H7 (cell line): ENCODE measurements around the gene SIT1. TPM values are rescaled to one million over a fixed set of nuclear protein-coding genes. Genes with fewer than 3 reads are reported as not detected.

Experiments used
- DNase-seq: peaks from one replicate; pipeline ENCODE4 v3.0.0; 2012
- H3K27me3 ChIP-seq: 2 replicates; pipeline ENCODE4 v1.6.0; 2011; ENCODE audit warnings: mild to moderate bottlenecking, low read length; ENCODE audit not compliant: control insufficient read depth, insufficient read depth
- H3K36me3 ChIP-seq: replicated peaks from 2 replicates; pipeline ENCODE4 v1.5.1; 2011; ENCODE audit warnings: low read length; ENCODE audit not compliant: control insufficient read depth, insufficient read depth
- H3K4me3 ChIP-seq: 2 replicates; pipeline ENCODE4 v1.5.1; 2011; ENCODE audit warnings: low read depth, mild to moderate bottlenecking, control low read depth, low read length, moderate library complexity; ENCODE audit not compliant: insufficient read depth
- total RNA-seq: library from RNA; depleted of rRNA; stranded (reverse); fragments of >200 nt; shearing (Covaris generic); gene quantifications from 2 replicates; pipeline ENCODE4 v1.2.3, GENCODE V29; 2014

SIT1 gene
- total RNA-seq, 1 experiment from 2014 or later, result 0.69 TPM

DNA sequence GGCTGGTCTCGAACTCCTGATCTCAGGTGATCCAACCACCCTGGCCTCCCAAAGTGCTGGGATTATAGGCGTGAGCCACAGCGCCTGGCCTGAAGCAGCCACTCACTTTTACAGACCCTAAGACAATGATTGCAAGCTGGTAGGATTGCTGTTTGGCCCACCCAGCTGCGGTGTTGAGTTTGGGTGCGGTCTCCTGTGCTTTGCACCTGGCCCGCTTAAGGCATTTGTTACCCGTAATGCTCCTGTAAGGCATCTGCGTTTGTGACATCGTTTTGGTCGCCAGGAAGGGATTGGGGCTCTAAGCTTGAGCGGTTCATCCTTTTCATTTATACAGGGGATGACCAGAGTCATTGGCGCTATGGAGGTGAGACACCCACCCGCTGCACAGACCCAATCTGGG is 24.5 kb upstream of the SIT1 start:
- Histone ChIP-seq H3K36me3 (no peaks in the 10 kb centered on the region), H3K27me3 (peaks cover 13% of the 10 kb centered on the region), H3K4me3 (peak overlapping the region; percentile 64)
- DNase-seq, result no peak

DNA sequence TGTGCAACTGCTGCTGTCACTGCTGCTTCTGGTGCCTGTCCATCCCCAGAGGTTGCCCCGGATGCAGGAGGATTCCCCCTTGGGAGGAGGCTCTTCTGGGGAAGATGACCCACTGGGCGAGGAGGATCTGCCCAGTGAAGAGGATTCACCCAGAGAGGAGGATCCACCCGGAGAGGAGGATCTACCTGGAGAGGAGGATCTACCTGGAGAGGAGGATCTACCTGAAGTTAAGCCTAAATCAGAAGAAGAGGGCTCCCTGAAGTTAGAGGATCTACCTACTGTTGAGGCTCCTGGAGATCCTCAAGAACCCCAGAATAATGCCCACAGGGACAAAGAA is 23.3 kb upstream of the SIT1 start:
- no peak overlapping the region for H3K4me3 ChIP-seq
- H3K27me3 ChIP-seq, result peaks cover 13% of the 10 kb centered on the region
- DNase-seq, result no peak
- H3K36me3 ChIP-seq, result no peaks in the 10 kb centered on the region

DNA sequence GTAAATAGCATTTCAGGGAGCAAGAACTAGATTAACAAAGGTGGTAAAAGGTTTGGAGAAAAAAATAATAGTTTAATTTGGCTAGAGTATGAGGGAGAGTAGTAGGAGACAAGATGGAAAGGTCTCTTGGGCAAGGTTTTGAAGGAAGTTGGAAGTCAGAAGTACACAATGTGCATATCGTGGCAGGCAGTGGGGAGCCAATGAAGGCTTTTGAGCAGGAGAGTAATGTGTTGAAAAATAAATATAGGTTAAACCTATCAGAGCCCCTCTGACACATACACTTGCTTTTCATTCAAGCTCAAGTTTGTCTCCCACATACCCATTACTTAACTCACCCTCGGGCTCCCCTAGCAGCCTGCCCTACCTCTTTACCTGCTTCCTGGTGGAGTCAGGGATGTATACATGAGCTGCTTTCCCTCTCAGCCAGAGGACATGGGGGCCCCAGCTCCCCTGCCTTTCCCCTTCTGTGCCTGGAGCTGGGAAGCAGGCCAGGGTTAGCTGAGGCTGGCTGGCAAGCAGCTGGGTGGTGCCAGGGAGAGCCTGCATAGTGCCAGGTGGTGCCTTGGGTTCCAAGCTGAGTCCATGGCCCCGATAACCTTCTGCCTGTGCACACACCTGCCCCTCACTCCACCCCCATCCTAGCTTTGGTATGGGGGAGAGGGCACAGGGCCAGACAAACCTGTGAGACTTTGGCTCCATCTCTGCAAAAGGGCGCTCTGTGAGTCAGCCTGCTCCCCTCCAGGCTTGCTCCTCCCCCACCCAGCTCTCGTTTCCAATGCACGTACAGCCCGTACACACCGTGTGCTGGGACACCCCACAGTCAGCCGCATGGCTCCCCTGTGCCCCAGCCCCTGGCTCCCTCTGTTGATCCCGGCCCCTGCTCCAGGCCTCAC is 22.6 kb upstream of the SIT1 start, which contains the start of gene CA9:
Gene CA9, plus strand, starts transcription at position 797 of the 893 bp plus-strand sequence. Its CDS starts 32 bp downstream, at position 829.
- Histone ChIP-seq H3K36me3 (no peaks in the 10 kb centered on the region), H3K4me3 (no peak within 1 kb of the TSS), H3K27me3 (peaks cover 13% of the 10 kb centered on the region)
- DNase-seq, result no peak

DNA sequence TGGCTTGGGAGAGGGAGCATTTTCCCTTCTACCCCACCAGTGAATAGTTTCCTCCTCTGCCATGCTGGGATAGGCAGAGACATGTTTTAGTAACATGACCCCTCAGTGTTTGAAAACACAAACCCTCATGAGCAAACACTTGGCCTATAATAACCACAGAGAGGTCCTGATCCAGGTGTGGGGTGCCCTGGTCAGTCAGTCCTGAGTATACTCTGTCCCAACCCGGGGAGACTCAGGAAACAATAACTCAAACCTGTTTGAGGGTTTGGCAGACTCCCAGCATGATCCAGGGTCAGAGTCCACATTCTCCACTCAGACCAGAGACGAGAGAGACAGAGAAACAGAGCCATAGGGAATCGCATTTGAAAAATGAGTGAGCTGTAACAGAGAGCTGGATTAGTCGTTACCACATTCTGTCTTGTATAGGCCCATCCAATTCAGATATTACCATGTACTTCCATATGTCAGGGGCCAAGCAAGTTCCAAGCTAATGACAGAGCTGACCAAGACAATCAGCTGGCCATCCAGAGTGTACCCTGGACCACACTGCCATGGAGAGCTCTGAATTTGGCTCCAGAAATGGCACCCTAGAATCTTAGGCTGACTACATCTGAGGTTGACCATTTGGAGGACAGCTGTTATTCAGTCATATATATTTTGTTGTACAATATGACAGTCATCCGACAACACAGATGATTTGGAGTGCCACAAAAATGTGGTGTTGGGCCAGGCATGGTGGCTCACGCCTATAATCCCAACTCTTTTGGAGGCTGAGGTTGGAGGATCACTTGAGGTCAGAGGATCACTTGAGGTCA is 18.8 kb upstream of the SIT1 start:
- Histone ChIP-seq H3K4me3 (no peak overlapping the region), H3K27me3 (peaks cover 5% of the 10 kb centered on the region), H3K36me3 (no peaks in the 10 kb centered on the region)
- DNase-seq, result no peak

DNA sequence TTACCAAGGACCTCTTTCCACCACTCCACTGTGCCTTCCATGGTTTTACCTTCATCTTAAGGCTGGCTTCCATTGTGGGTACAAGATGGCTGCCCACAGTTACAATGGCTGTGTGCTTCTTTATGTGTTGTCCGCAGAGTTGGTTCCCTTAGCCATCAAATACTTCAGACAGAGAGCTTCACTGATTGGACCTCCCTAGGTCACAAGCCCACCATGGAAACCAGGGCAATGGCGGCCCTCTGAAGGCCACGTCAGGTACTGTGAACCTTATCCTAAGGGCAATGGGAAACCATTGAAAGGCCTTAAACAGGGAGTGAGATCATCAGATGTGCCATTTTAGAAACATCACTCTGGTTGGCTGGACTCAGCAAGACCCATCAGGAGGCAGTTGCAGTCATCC is 17.2 kb upstream of the SIT1 start:
- no peak for DNase-seq
- H3K36me3 ChIP-seq, result peaks cover 6% of the 10 kb centered on the region
- H3K27me3 ChIP-seq, result no peaks in the 10 kb centered on the region
- no peak overlapping the region for H3K4me3 ChIP-seq

DNA sequence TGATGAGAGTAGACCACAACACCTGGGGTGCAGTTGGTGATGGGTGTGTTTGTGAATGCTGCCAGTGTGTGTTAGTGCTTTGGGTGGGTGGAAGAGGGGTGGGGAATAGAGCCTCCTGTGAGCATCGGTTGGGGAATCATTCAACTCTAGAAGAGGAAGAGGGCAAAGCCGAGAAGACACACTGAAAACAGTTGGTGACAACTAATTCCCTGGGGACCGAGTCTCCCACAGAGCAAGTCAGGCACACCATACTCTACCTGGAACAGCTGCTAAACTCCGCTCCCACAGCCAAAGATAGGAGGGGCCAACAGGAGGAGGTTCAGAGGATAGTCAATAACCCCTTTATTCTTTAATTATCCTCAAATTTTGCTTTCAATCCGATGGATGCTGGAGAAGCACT is 15.8 kb upstream of the SIT1 start:
- no peak for DNase-seq
- Histone ChIP-seq H3K36me3 (peaks cover 14% of the 10 kb centered on the region), H3K27me3 (no peaks in the 10 kb centered on the region), H3K4me3 (no peak overlapping the region)

DNA sequence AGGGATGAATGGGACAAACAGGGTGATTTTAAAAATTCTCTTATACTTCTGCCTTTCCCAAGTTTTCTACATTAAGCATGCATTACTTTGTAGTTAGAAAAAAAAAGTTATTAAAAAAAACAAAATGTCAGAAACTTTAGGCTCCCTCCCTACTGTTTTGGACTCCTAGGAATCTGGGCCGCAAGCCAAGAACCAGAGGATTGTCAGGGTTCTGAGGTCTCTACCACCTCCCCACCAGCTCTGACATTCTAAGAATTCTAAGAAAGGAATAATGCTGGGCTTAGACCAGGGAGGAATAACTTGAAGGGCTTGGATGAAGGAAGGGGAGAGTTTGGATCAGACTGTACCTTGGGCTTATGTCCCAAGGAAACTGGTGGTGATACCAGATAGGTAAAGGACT is 15.3 kb upstream of the SIT1 start:
- DNase-seq, result no peak
- Histone ChIP-seq H3K4me3 (no peak overlapping the region), H3K27me3 (no peaks in the 10 kb centered on the region), H3K36me3 (peaks cover 14% of the 10 kb centered on the region)

DNA sequence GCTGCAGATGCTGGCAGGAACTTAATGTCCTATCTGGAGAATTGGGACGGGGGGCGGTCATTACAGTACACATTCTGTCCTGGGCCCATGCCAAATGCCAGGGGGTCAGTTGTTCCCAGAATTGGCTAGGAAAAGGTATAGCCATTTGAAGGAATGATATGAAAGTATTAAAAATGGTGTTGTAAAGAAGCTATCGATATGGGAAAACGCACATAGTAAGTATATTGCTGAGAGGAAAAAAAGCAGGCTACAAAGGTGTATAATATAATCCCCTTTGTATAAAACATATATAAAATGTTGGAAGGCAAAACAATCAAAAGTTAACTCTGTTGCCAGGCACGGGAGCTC is 14.7 kb upstream of the SIT1 start:
- H3K27me3 ChIP-seq, result no peaks in the 10 kb centered on the region
- H3K4me3 ChIP-seq, result peak overlapping the region; percentile 78
- DNase-seq, result no peak

DNA sequence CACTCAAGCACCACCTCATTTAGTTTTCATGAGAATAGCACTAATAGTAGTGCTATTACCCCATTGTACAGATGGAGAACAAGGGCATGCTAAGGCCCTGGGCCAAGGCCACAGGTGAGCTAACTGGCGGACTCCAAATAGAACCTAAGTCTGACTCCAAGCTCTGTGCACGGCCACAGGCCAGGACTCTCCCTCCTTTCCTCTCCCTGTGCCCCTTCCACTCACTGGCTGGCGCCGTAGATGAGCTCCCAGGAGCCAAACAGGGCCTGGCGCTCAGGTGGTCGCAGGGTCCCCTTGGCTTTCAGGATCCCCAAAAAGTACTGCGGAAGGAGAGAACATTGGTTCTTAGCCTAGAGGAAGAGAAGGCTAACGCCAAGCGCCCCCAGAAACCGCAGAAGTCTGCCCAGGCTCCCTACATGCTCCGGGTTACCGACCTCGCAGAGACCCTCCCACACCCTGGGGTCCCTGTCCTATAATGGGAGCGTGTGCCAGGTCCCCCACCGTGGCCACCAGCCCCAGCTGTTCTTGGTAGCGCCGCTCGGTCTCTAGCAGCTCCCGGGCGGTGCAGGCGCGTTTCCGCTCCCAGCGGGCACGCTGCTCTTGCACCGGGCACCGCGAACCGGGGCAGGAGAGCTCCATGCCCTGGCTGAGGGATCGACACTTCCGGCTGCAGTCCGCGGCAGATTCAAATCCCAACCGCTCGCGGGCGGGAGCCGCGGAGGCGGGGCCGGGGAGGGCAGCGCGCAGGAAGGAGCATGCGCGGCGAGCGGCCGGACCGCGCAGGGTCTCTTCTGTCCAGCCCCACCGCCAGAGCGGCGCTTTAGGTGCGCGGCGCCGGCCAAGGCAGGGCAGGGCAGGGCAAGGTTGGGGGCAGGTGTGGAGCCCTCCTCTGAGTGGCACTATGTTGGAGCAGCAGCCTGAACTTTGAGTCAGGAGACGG is 14.1 kb upstream of the SIT1 start, which contains the start of gene ARHGEF39:
Gene ARHGEF39, minus strand, starts transcription at position 665 of the 940 bp plus-strand sequence. Its CDS starts 26 bp downstream, at position 639.
- DNase-seq, result peak; percentile 99
- H3K4me3 ChIP-seq, result peak within 1 kb of the TSS; percentile 78
- H3K27me3 ChIP-seq, result no peaks in the 10 kb centered on the region
- H3K36me3 ChIP-seq, result peaks cover 19% of the 10 kb centered on the region

More for the DNA sequence above, 14.7 kb upstream of the SIT1 start:
- H3K36me3 ChIP-seq, result peaks cover 14% of the 10 kb centered on the region

DNA sequence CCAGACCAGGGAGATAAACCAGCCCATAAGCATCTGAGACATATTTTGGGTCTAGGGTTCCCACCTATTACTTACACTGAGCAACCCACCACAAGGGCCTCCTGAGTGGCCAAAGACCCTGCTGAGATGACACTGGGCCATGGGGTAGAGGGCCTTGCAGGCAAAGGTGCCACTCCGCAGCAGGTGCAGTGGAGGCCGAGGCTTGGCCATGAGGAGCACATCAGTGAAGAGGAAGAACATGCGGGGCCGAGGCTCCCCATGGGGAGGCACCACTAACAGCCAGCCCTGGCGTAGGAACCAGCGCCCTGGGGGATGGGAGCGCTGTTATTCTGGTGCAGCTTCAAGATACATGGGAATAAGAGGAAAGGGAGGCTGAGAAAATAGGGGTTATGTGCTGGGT is 11.7 kb upstream of the SIT1 start:
- H3K4me3 ChIP-seq, result no peak overlapping the region
- H3K27me3 ChIP-seq, result no peaks in the 10 kb centered on the region
- DNase-seq, result no peak
- peaks cover 19% of the 10 kb centered on the region for H3K36me3 ChIP-seq

DNA sequence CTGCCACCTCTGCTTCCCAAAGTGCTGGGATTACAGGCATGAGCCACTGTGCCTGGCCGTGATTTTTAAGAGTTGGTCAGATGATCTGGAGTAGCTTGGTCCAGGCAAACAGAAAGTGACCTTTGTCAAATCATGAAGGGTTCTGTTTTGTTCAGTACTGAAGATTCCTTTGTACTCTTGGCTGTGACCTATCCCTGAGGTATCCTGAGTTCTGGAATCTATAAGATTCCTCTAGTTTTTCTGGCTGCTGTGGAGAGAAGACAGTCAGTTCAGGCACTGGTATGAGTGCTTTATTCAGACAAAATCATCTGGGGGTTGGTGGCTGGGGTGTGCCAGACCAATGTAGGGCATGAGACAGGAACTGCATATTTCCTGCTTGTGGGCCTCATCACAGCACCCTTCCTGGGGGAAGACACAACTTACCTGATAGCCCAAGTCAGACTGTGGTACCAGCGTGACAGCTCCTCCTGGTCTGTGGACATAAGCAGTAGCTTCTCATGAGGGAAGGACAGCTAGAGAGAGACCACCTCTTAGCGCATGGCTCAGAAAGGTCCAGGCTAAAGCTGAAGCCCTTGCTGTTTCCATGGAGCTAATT is 11.1 kb upstream of the SIT1 start:
- no peak for DNase-seq
- H3K36me3 ChIP-seq, result peaks cover 19% of the 10 kb centered on the region

DNA sequence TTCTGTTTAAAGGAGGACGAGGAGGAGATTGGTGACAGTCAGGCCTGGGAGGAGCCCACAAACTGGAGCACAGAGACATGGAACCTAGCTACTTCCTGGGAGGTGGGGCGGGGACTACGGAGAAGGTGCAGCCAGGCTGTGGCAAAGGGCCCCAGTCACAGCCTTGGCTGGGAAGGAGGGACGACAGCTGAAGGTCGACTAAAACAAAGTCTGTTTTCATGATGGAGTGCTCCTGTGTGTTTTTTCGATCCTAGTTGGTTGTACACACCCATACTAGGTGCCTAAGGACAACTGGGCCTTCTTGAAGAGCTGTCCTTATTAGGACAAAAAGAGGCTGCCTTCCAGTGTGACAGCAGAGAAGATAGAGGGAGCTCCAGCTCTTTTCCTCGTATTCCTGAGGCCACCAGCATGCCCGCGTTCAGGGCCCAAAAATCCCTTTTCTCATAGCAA is 10.3 kb upstream of the SIT1 start:
- H3K27me3 ChIP-seq, result no peaks in the 10 kb centered on the region
- H3K36me3 ChIP-seq, result peaks cover 19% of the 10 kb centered on the region
- peak; percentile 61 for DNase-seq
- H3K4me3 ChIP-seq, result no peak overlapping the region

More for the DNA sequence above, 11.1 kb upstream of the SIT1 start:
- Histone ChIP-seq H3K27me3 (no peaks in the 10 kb centered on the region), H3K4me3 (no peak overlapping the region)

DNA sequence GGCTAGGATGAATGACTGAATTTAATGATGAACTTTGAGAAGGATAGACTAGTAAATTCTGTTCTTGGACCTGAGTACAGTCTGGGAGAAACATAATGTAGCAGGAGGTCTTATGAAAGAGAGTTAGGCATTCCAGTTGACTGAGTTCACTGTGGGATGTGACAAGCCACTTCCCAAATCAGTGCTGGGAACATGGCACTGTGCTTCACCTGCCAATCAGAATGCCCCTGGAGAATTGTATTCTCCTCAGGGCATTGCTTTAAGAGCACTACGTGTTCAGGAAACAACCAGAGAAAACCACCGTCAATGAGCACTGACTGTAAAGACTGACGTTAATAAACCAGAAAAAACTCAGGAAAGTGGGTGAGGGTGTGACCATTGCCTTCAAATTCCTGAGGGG is 8.6 kb upstream of the SIT1 start:
- Histone ChIP-seq H3K4me3 (no peak overlapping the region), H3K36me3 (peaks cover 19% of the 10 kb centered on the region), H3K27me3 (no peaks in the 10 kb centered on the region)
- DNase-seq, result peak; percentile 8

DNA sequence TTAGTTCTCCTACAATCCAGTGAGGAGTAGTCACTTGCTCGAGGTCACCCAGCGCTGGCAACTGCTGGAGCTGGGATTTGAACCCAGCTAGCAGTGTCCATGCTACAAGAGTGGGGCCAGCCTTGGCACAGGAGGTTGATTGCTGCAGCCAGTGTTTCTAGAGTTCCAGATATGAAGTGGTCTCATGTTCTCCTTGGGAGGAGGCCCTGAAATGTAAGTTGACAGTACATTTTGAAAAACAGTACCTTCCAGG is 8.2 kb upstream of the SIT1 start:
- DNase-seq, result no peak
- peaks cover 19% of the 10 kb centered on the region for H3K36me3 ChIP-seq
- no peaks in the 10 kb centered on the region for H3K27me3 ChIP-seq
- peak overlapping the region; percentile 90 for H3K4me3 ChIP-seq
